HL-60 (cell line): ENCODE measurements around the gene PNMA6E.
"Not testable (repeated sequence)": the region's sequence is repeated elsewhere in the genome, so short reads cannot be mapped to it uniquely, and the experiment has no call there.

ENCODE experiments used
- DNase-seq, 2 experiments: peaks; one replicate each; pipeline ENCODE4 v3.0.0-alpha.2; 2010 to 2020; ENCODE audit warnings: low read depth in 1 of 2, low spot score in 1 of 2
- H3K27ac ChIP-seq: fragments of 250-450 bp; sonication (Bioruptor Pico); replicated peaks from 2 replicates; pipeline ENCODE4 v1.5.1; 2020; ENCODE audit warnings: mild to moderate bottlenecking, moderate library complexity
- H3K27me3 ChIP-seq: fragments of 250-450 bp; sonication (Bioruptor Pico); 2 replicates; pipeline ENCODE4 v1.5.1; 2021; ENCODE audit warnings: mild to moderate bottlenecking, moderate library complexity; ENCODE audit not compliant: insufficient read depth, poor library complexity, severe bottlenecking
- H3K4me3 ChIP-seq: replicated peaks from 2 replicates; pipeline ENCODE4 v1.5.1; 2011; ENCODE audit warnings: mild to moderate bottlenecking, control low read depth, low read length; ENCODE audit not compliant: insufficient read depth
- CTCF ChIP-seq: IDR thresholded peaks from one replicate; pipeline ENCODE4 v1.5.1; 2011; ENCODE audit warnings: low read length, control low read depth, inconsistent platforms; ENCODE audit not compliant: insufficient read depth
- GABPA ChIP-seq: IDR thresholded peaks from 2 replicates; pipeline ENCODE4 v1.6.1; 2012; ENCODE audit warnings: low read depth
- POLR2AphosphoS5 ChIP-seq: IDR thresholded peaks from 2 replicates; pipeline ENCODE4 v1.6.1; 2012; ENCODE audit warnings: low read depth
- REST ChIP-seq: IDR thresholded peaks from 2 replicates; pipeline ENCODE4 v1.6.1; 2012; ENCODE audit warnings: low read depth; ENCODE audit not compliant: insufficient replicate concordance
- SPI1 ChIP-seq: IDR thresholded peaks from 2 replicates; pipeline ENCODE4 v1.6.1; 2012; ENCODE audit warnings: low read depth, mild to moderate bottlenecking, borderline replicate concordance

The PNMA6E gene

GRCh38 chrX:153387987-153388721, 13.0 kb downstream of the PNMA6E start:
- TF ChIP-seq CTCF (no peak), SPI1 (no peak), GABPA (no peak), POLR2AphosphoS5 (no peak), REST (no peak)
- no peak for DNase-seq
- no peak overlapping the region for H3K27ac ChIP-seq
- H3K27me3 ChIP-seq, result no peaks in the 10 kb centered on the region
- H3K4me3 ChIP-seq, result no peak overlapping the region

- H3K27me3 ChIP-seq, result no peaks in the 10 kb centered on the region
- H3K27ac ChIP-seq, result no peak overlapping the region
- TF ChIP-seq REST (no peak), CTCF (no peak), POLR2AphosphoS5 (no peak), SPI1 (no peak), GABPA (no peak)
- no peak overlapping the region for H3K4me3 ChIP-seq
- no peak for DNase-seq
These were observed 13.8 kb downstream of the PNMA6E start for GRCh38 chrX:153387345-153387744.

GRCh38 chrX:153386097-153386496, 15.1 kb downstream of the PNMA6E start:
- no peak overlapping the region for H3K4me3 ChIP-seq
- H3K27ac ChIP-seq, result no peak overlapping the region
- H3K27me3 ChIP-seq, result no peaks in the 10 kb centered on the region
- TF ChIP-seq GABPA, result no peak
- no peak for TF ChIP-seq CTCF
- TF ChIP-seq SPI1, result no peak
- TF ChIP-seq REST, result no peak
- no peak for TF ChIP-seq POLR2AphosphoS5
- DNase-seq, result no peak

GRCh38 chrX:153384973-153385372, 16.2 kb downstream of the PNMA6E start:
- H3K4me3 ChIP-seq, H3K27ac ChIP-seq, H3K27me3 ChIP-seq, DNase-seq: not testable (repeated sequence)
